ENCODE measurements around the gene ADAMTS15.

The ADAMTS15 gene

GRCh38 chr11:130462101-130462885, 13.8 kb downstream of the ADAMTS15 start:
- DNase-seq (ENCODE audit: low spot score): no peak

DNA sequence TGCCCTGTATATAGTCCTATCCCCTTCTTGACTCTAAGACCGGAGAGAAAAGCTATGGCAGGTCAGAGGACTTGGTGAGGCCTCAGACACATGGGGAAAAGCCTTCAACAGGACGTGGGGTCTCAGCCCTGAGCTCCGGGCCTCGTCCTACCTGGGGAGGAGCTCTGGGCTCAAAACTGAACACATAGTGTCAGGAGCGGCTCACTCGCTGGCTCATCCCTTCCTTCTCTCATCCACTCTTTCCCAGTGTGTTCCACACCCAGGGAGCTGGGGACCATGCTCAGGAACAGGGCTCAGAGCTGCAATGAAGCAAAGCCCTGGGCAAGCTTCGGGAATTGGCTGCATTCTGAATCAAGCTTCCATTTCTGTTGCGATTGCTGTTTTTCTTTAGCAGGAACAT, 14.5 kb downstream of the ADAMTS15 start:
- DNase-seq (ENCODE audit: low spot score): no peak

DNA sequence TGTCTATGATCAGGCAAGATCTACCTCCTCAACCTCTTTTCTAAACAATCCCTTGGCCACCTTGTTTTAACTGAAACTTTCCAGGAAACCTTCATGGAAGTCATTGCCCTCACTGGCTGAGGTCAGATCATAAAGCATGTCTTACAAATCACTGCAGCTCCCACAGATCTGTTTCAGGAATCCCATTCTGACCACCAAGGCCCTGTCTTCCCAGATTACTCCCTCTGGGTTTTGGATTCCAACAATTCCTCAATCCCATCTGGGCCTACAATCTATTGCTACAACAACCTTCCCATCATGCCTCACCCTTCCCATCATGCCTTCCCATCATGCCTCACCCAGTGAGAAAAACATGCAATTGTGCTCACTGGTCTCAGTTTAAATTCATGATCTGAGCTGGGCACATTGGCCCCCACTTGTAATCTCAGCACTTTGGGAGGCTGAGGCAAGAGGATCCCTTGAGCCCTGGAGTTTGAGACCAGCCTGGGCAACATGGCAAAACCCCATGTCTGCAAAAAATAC, 15.9 kb downstream of the ADAMTS15 start:
- DNase-seq (ENCODE audit: low spot score): no peak

DNA sequence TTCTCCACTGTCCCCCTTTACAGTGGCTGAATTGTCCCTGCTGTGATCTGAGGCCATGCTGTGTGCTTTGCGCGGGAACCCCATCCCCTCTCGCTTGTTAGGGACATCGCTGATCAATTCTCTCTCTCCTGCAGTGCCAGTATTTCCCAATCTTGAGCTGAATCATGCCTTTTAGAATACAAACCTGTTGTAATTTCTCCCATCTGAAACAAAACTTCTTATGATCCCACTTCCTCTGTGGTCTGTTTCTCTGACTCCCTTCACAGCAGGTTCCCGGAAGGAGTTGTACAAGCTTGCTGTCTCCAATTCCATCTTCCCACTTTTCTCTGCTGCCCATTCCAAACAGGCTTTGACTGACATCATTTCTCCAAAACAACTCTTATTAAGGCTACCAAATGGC, 16.8 kb downstream of the ADAMTS15 start:
- DNase-seq (ENCODE audit: low spot score): no peak

GRCh38 chr11:130467116-130467900, 18.9 kb downstream of the ADAMTS15 start:
- DNase-seq (ENCODE audit: low spot score): no peak

GRCh38 chr11:130469181-130469580, 20.7 kb downstream of the ADAMTS15 start:
- no peak for DNase-seq (ENCODE audit: low spot score)

DNA sequence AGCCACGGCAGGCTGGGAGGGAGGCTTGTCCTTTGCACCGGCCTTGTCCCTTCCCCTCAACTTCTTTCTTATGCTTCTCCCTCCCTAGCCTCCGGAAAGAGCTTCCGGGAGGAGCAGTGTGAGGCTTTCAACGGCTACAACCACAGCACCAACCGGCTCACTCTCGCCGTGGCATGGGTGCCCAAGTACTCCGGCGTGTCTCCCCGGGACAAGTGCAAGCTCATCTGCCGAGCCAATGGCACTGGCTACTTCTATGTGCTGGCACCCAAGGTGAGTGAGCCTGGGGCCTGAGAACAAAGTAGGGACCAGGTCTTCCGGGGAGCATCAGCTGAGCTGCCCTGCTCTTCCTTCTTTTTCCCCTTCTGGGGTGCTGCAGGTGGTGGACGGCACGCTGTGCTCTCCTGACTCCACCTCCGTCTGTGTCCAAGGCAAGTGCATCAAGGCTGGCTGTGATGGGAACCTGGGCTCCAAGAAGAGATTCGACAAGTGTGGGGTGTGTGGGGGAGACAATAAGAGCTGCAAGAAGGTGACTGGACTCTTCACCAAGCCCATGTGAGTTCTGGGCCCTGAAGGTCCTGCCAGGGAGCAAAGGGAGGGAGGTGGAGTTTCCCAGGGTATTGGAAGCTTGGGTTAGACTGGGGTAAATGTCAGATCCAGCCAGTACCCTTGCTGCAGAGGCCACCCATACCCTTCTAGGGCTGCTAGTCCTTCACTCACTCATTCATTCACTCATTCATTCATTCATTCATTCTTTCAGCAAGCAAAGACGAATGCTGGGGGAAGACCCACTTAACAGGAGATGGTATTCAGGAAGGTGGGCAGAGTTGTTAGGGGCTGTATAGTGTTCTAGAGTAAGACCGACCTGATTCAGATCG, 22.6 kb downstream of the ADAMTS15 start:
- no peak for DNase-seq (ENCODE audit: low spot score)

GRCh38 chr11:130471731-130472433, 23.4 kb downstream of the ADAMTS15 start:
- no peak for DNase-seq (ENCODE audit: low spot score)

GRCh38 chr11:130472434-130472961, 24.1 kb downstream of the ADAMTS15 start:
- no peak for DNase-seq (ENCODE audit: low spot score)

- no peak for DNase-seq (ENCODE audit: low spot score)
Observed at GRCh38 chr11:130473056-130473794, 24.8 kb downstream of the ADAMTS15 start.

- no peak for DNase-seq (ENCODE audit: low spot score)
Observed at GRCh38 chr11:130473795-130474377, 25.4 kb downstream of the ADAMTS15 start.

GRCh38 chr11:130474637-130475400, 26.4 kb downstream of the ADAMTS15 start:
- no peak for DNase-seq (ENCODE audit: low spot score)

DNA sequence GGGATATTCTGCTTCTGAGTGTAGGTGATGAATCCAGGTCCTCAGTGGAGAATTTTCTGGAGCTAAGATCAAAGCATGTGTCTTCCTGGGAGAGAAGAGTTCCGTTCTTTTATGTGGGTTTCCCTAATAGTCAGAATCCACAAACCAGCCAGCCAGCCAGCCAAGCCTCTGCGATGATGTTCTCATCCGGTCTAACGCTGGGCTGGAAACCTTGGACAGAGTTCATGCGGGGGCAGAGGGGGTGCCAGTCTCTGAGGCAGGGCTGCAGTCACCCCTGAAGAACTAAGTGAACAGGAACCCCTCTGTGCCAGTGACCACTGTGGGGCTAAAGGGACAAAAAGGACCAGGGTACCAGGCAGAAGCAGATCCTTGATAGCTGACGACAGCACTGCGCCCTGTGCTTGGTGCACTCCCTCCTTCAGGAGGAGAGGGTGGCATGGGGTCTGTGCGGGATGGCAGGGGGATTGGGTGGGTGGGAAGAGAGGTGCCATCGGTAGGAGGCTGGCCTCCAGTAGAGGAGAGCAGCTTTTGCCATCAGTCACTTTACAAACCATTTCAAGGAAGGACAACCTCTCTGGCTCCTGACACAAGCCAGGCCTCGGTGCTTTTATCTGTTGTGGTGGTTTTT, 27.1 kb downstream of the ADAMTS15 start:
- DNase-seq (ENCODE audit: low spot score): no peak

DNA sequence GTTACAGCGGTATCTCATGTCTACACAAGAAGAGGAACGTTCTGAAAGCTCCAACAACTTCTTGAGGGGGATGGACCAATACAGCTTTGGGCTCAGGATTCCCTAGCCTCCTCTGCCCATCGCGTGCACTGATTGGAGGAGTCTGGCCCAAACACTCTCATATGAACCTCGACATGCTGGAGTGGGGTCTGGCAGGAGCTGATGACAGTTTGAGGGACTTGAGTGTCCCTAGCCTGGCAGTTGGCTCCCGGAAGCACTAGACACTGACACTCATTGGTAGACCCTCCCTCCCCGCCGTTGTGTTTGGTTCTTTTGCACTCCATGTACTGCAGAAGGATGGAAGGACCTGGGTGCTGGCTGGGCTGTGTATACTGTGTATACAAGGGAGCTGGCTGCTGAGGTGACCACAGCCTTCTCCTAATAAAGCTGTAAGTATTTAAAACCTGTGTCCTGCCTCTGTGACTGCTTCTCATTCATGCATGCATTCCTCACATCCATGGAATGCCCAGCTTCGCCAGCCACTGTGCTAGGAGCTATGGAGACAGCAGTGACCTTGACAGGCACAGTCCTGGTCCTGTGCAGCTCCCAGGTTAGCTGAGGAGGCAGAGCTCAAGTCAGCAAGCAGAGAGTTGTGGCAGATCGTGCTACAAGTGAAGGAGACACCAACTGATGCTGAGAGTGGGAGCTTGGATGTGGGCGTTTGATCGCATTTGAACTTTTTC, 27.9 kb downstream of the ADAMTS15 start:
- DNase-seq (ENCODE audit: low spot score): no peak

DNA sequence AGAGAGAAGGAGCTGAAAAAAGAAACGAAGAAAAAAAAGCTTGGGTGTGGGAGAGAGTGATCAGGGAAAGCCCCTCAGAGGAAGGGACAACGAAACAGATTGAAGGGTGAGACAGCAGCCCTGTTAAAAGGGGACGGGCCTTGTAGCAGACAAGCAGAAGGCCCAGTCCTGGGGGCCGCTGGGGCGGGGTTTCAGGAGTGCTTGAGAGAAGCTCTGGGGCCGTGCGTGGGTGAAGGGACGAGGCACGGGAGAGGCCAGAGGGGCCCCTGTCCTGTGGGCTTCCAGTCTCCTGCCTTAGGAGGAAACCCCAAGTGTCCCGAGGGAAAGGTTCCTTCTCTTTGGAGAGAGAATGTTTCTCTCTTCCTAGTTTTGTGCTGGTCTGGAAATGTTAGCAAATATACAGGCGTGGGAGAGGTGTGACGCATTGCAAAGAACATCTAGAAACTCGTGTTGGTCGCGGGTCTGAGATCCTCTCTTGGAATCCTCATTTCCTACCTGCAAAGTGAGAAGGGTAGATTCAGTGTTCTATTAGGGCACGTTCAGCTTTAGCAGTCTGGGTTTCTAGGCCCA, 28.6 kb downstream of the ADAMTS15 start:
- no peak for DNase-seq (ENCODE audit: low spot score)

DNA sequence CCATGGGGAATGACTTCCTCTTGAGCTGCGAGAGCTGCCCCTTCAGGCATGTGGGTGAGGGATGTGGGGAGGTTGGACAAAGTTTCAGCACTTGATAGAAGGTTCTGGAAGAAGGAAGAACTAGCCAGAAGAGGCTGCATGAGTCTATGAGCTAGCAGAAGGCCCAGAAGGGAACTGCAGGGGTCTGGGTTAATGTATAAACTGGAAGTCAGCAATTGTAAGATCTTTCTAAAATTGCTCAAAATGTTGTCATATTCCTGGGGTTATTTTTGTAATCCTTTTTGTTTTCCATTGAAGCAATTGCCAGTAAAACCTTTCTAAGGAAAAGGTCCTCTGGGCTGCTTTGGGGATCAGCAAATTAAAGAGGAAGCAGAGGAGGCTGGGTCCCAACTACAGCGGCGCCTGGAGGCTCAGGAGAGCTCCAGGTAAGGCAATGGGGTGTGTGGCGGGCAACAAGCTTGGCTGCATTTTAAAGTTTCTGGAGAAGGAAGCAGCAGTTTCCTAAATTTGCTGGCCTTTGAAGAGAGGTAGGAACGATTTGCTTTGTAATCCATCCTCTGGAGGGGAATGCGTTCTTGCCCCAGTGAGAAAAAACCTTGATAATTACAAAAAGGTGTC, 29.2 kb downstream of the ADAMTS15 start:
- DNase-seq (ENCODE audit: low spot score): no peak

DNA sequence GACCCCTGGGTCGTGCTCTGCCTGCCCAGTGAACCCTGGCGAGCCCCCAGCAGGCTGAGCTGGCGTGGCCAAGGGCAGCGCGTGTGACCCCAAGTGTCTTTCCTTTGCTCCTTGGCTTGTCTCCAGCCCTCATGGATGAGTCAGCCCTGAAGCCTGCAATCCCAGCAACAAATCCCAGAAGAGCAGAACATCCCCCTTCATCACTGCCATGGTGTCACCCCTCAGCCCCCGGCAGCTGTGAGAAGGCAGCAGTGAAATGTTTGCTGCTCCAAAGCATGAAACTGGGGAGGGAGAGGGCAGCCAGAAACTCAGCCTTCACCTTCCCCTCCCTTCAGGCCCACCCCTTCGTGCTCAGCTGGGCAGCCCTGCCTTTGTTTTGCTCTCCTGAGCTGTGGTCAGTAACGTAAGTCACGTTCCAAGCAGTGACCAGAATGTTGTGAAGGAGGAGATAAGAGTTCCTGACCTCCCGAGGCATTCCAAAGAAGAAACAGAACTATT, 29.8 kb downstream of the ADAMTS15 start:
- DNase-seq (ENCODE audit: low spot score): peak; percentile 47
